Psoas muscle (tissue), 8 donors: ENCODE results near the gene SERPINA3. TPM values are rescaled to one million over a fixed set of nuclear protein-coding genes. Genes with fewer than 3 reads are reported as not detected.

Experiments used
- ATAC-seq, 4 donors: fragments of 200-7000 bp; cut with Tn5 transposase; one replicate each; pipeline ENCODE4 v1.9.1; 2020; ENCODE audit warnings: moderate library complexity in 3 of 4, mild to moderate bottlenecking in 2 of 4
- DNase-seq, 2 donors: peaks; one replicate each; pipeline ENCODE4 v3.0.0-alpha.2; 2020
- H3K27ac ChIP-seq: fragments of 200-600 bp; one replicate; pipeline ENCODE4 v1.8.0; 2022
- H3K27me3 ChIP-seq, 3 donors: fragments of 200-600 bp in 1 of 3; one replicate each; pipeline versions ENCODE4 v1.6.1 to v1.8.0; 2013 to 2022; ENCODE audit warnings: low read length in 2 of 3, mild to moderate bottlenecking in 2 of 3, moderate library complexity in 1 of 3; ENCODE audit not compliant: insufficient read depth in 3 of 3
- H3K36me3 ChIP-seq, 2 donors: fragments of 200-600 bp in 1 of 2; one replicate each; pipeline versions ENCODE4 v1.6.1 to v1.8.0; 2013 to 2022; ENCODE audit warnings: low read depth in 1 of 2, mild to moderate bottlenecking in 1 of 2, moderate library complexity in 1 of 2; ENCODE audit not compliant: insufficient read depth in 1 of 2
- H3K4me1 ChIP-seq: fragments of 200-600 bp; one replicate; pipeline ENCODE4 v1.8.0; 2022
- H3K4me3 ChIP-seq: fragments of 200-600 bp; one replicate; pipeline ENCODE4 v1.8.0; 2022; ENCODE audit warnings: mild to moderate bottlenecking
- H3K9me3 ChIP-seq: fragments of 200-600 bp; one replicate; pipeline ENCODE4 v1.8.0; 2022
- CTCF ChIP-seq: fragments of 200-600 bp; IDR thresholded peaks from one replicate; pipeline ENCODE4 v1.8.0; 2022; ENCODE audit warnings: antibody characterized with exemption
- WGBS, 3 donors: extraction: QIAGEN DNeasy Blood & Tissue Kit; methylation state at CpG; one replicate each; pipeline versions ENCODE4 v1.1.6 to v1.1.7; 2013; 5-methylcytosine and 5-hydroxymethylcytosine counted together
- intact Hi-C, 2 donors: fragments of 100-400 bp; cut with DNase I; formaldehyde crosslinking; loops; one replicate each; pipeline versions ENCODE4 v1.11.0 to v1.14.2; 2022
- polyA plus RNA-seq, 3 donors: library from polyadenylated mRNA; stranded (reverse); fragments of 200-250 nt; gene quantifications; one replicate each; pipeline ENCODE4 v1.2.3, GENCODE V29; 2013
- total RNA-seq, 4 donors: library from RNA; stranded (reverse); fragmentation: NEBNext Ultra II Directional in 2 of 4; extraction: Animal tissue kit (Norgen Biotek cat#: 25700) in 2 of 4; gene quantifications; one replicate each; pipeline versions ENCODE4 v1.2.1 to v1.2.4, GENCODE V29; 2021 to 2023
- donor health status: healthy with polysubstance abuse.
- donor health status: DM: no; HTN: no; CAD: no; lungs with moderate emphysema.
- donor health status: Bipolar disorder and iron deficiency.
- donor health status: healthy.
- donor health status: DM: yes; HTN: yes; CAD: no.
- donor health status: DM: no; HTN: no; CAD: no.
- donor health status: DM: no; HTN: no; CAD: no.
- donor health status: DM: yes; HTN: yes; CAD: no.

Gene SERPINA3
- total and polyA plus RNA-seq, 7 donors = 5.5 to 1,141 (median 186) TPM

GRCh38 chr14:94613720-94614644 is 1.8 kb downstream of the SERPINA3 start:
- no peak for TF ChIP-seq CTCF
- intact Hi-C loops = no loop called here
- DNase-seq = no peak
- H3K27me3 ChIP-seq = peaks cover 0 to 2% (median 0%) of the 10 kb centered on the region in 3 donors
- WGBS, 3 donors = 81 to 86% (median 82%) methylated on average over 20 of the region's 20 CpGs
- H3K27ac ChIP-seq = no peak overlapping the region
- H3K4me1 ChIP-seq = no peaks in the 10 kb centered on the region
- no peak for ATAC-seq
- H3K9me3 ChIP-seq = peaks cover 17% of the 10 kb centered on the region
- no peak overlapping the region for H3K4me3 ChIP-seq
- H3K36me3 ChIP-seq = no peaks in the 10 kb centered on the region

- Histone ChIP-seq H3K27me3 (peaks cover 0 to 2% (median 0%) of the 10 kb centered on the region in 3 donors), H3K4me3 (no peak overlapping the region), H3K27ac (no peak overlapping the region), H3K36me3 (no peaks in the 10 kb centered on the region), H3K4me1 (no peaks in the 10 kb centered on the region), H3K9me3 (peaks cover 13% of the 10 kb centered on the region)
- TF ChIP-seq CTCF = no peak
- intact Hi-C loops = no loop called here
- DNase-seq (no peak), ATAC-seq (no peak)
- 91 to 92% (median 92%) methylated on average over 7 of the region's 7 CpGs for WGBS, 3 donors
Measured at GRCh38 chr14:94614802-94615201, 2.6 kb downstream of the SERPINA3 start.

- no peak for TF ChIP-seq CTCF
- Histone ChIP-seq H3K9me3 (peaks cover 13% of the 10 kb centered on the region), H3K36me3 (no peaks in the 10 kb centered on the region), H3K4me3 (no peak overlapping the region), H3K4me1 (no peaks in the 10 kb centered on the region), H3K27ac (no peak overlapping the region), H3K27me3 (peaks cover 0 to 2% (median 0%) of the 10 kb centered on the region in 3 donors)
- intact Hi-C loops = no loop called here
- DNase-seq (no peak), ATAC-seq (no peak)
- 67 to 95% (median 95%) methylated on average over 3 of the region's 3 CpGs for WGBS, 3 donors
Measured at GRCh38 chr14:94615254-94615653, 3.1 kb downstream of the SERPINA3 start.

- no peak for DNase-seq
- Histone ChIP-seq H3K4me3 (no peak overlapping the region), H3K27ac (no peak overlapping the region), H3K36me3 (no peaks in the 10 kb centered on the region), H3K9me3 (peaks cover 13% of the 10 kb centered on the region), H3K4me1 (no peaks in the 10 kb centered on the region), H3K27me3 (peaks cover 0 to 2% (median 0%) of the 10 kb centered on the region in 3 donors)
- intact Hi-C loops = no loop called here
- no peak for ATAC-seq
- WGBS, 3 donors = 86 to 92% (median 87%) methylated on average over 8 of the region's 8 CpGs
- TF ChIP-seq CTCF = no peak
Measured at GRCh38 chr14:94615823-94616570, 3.8 kb downstream of the SERPINA3 start.
